Measurements from ENCODE around the gene RPUSD4.

RPUSD4 gene

DNA sequence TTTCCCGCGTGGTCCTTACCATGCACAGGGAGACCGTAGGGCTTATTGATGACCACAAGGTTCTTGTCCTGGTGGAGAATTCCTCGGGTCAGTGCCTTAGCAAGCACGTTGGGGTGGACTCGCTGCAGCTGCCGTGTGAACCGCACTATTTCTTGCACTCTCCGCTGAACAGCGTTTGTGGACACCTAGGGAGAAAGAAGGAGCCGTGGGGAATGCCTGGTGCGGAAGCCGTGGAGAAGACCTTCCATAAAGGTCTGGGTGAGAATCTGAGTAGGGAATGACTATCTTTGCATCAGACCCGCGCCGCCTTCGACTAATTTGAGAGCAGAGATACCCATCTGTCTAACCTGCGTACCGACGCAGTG lies 597 bp downstream of the RPUSD4 start:
- no peak for DNase-seq

DNA sequence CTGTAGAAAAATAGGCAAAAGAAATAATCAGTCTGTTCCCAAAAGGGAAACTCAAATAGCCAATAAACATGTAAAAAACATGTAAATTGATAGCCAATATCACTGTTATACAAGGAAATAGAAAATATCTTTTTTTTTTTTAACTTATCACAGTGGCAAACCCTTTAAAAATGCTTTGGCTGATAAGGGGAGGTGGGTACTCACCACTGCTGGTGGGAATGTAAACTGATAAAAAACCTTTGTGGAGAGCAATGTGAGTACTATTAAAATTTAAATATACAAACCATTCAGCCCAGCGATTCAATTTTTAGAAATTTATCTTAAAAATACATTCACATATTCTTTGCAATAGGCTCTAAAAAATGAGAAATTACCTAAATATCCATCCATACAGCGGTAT lies 3.6 kb downstream of the RPUSD4 start:
- DNase-seq = no peak

DNA sequence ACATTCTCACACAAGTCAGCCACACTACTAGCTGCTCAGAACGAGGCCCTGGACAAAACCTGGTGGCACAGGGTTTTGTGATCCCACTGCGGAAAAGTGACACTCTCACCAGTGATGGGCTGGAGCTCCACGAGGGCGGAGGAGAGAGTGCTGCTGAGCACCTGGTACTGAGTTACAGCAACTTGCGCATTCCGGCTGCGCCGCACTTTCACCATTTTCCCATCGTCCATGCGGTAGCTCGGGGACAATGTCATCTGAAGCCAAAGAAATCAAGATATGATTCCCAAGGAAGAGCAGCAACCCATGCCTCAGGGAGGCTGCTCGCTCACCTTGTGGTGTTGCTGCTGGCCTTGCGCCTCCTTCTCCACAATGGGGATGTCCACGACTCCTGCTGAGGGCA lies 6.1 kb downstream of the RPUSD4 start:
- no peak for DNase-seq

DNA sequence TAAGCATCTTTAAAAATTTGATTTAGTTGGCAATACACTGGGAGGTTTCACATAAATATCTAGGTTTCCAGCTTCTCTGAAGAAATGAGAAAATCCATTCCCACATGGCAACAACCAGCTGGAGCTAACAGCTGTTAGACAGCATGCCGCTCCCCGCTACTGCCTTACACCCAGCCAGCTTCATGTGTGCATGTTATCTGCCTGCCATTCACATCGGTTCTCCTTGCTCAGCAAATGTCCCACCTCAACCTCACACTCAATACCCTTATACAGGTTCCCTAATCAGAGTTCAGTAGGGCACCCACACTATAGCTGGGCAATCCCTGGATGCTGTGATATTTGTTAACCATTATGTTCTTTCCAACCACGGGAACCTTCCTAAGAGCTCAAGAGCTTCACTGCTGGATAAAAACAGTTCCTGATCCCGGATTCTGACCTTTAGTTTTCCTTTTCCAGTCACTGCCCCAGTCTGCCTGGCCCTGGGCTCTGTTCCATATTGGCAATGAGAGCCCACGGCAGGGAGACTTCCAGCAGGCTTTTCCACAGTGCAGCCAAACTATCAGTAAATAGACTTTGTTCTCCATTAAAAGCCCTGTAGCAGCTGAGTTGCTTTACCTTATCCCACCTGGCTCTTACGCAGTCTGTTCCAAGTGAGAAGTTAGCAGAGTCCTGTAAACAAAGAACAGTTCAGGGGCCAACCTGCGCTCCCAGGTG lies 8.6 kb downstream of the RPUSD4 start:
- no peak for DNase-seq

DNA sequence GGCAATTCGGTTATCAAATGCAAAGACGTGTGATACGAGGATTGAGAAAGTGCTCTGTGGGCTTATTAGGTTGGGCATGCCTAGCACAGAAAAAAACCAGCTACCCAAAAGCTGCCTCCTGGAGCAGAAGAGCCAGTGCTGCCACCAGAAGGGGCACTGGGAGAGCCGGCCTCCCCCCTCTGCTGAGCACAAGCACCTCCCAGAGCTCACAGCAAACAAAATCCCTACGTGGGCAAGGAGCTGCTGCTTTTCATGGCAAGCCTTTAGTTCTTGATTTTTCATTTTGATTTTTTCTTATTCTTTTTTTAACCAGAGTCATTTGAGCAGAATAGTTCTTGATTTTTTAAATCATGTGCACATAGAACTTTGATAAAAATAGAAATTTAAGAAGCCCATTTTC lies 12.8 kb downstream of the RPUSD4 start:
- no peak for DNase-seq

DNA sequence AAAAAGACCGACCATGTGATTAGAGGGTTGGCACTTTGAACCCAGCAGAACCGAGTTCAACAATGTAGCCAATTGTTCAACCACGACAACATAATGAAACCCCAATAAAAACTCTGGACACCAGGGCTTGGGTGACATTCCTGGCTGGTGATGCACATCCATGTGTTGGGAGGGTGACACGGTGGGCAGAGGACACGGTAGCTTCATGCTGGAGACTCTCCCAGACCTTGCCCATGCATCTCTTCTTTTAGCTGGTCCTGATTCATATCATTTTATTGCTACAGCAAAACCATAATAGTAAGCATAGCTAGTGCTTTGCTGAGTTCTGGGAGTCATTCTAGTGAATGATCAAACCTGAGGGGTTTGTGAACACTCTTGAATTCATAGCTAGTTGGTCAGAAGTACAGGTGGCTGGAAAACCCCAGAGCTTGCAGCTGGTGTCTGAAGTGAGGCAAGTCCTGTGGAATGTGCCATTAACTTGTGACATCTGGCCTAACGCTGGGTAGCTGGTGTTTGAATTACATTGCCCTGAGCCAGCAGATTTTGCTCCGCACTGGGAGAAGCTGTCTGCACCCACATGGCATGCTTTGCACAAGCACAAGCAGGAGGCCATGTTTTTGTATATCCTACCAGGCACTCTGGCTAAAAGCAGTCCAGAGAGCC lies 14.0 kb downstream of the RPUSD4 start:
- no peak for DNase-seq

DNA sequence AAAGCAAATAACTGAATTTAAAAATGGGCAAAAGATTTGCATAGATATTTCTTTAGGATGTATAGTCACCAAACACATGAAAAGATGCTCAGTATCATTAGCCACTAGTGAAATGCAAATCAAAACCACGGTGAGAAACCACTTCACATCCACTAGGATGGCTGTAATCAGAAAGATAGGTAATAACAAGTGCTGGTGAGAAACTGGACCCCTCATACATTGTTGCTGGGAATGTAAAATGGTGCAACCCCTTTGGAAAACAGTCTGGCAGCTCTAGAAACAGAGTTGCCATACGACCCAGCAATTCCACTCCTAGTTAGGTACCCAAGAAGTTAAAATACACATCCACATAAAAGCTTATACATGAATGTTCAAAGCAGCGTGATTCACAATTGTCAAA lies 16.3 kb downstream of the RPUSD4 start:
- no peak for DNase-seq

DNA sequence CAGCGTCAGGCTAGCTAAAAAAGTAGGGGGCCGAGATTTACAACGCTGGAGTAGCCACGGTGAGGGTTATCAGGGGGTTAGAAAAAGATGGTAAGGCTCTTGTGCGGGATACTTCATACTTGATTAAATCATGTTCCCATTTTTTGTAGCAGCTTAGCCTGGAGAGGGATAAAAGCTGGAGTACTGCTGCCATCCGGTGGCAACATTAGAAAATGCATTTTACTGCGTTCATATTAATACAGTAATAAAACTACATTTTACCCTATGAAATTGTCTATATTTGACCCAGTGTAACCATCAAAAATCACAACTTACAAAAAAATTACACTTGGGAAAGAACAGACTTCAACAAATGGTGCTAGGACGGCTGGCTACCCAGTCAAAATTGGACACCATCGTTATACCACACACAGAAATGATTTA lies 17.3 kb downstream of the RPUSD4 start:
- peak; percentile 26 for DNase-seq

DNA sequence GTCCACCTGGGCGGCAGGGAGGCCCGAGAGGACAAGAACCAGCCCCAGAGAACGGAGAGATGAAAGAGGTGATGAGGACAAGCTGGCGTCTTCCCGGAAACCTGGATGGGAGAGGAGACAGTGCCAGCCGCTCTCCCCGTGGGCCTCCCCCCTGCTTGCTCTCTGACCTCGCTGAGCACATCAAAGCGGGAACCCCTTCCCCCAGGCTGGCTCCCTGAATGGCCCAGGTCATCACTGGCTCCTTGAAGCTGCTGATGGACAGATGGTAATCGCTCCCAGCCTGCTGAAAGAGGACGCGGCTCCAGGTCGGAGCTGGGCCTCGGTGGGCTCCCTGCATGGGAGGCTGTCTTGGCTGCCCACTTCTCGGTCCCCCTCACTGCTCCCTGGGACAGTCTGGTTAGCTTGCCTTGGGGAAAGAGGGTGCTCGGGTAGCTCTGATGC lies 18.4 kb downstream of the RPUSD4 start:
- DNase-seq = no peak

DNA sequence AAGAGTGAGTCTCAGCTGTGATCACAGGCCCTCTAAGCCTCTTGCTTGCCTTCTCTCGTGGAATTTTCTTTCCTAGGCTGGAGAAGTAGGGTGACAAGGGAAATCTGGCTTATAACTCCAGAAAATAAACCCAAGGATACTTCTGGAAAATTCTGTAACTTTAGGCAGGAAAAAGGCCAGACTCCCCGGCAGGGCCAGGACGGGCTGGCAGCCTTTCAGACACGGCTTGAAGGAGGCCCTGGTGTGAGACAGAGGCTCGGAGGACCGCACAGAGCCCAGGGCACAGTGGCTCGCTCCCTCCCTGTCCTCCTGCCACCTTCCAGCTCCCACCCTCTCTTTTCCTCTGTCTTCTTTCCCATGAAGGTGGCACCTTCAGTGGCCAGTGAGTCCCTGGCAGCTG lies 19.1 kb downstream of the RPUSD4 start:
- no peak for DNase-seq

DNA sequence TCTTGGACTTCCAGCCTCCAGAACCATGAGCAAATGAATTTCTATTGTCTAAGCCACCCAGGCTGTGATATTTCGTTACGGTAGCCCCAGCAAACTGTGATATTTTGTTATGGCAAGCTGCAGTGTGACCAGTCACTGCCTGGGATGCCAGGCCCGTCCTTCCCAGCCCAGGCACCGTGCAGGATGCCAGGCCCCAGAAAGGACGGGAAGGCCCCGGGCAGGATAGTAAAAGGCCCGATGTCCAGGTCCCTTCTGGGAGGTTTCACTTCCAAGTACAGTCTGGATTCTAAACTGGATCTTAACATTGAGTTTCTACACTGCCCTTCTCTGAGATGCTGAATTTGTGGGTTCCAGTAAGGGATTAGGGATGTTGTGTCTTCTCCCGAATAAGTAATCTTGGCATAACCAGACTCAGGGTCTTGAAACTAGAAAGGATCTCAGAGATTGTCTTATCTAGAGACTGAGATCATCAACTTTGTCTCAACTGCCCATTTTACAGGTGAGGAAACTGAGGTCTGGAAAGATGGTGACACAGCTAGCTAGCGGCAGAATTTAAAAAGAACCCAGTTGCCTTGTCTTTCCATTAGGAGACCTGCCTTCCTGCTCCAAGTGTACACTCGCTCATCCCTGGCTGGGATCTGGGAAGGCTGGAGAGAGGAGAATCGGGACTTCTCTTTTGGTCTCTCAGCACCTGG lies 19.9 kb downstream of the RPUSD4 start:
- DNase-seq = no peak

DNA sequence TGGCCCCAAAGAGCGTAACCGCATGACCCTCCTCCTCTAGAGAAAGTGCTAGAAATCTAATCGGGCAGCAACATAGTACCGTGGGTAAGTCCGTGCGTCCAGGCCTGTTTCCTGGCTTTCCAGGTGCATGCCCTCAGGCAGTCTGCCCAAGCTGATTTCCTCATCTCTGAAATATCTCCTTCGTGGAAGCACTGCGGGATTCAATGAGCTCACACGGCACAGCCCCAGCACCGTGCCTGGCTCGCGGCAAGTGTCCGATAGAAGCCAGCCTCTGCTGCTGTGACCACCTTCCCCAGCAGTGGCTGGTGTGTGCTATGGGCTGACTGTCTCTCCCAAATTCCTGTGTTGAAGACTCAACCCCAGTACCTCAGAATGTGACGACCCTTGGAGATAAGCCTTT lies 20.7 kb downstream of the RPUSD4 start:
- no peak for DNase-seq

DNA sequence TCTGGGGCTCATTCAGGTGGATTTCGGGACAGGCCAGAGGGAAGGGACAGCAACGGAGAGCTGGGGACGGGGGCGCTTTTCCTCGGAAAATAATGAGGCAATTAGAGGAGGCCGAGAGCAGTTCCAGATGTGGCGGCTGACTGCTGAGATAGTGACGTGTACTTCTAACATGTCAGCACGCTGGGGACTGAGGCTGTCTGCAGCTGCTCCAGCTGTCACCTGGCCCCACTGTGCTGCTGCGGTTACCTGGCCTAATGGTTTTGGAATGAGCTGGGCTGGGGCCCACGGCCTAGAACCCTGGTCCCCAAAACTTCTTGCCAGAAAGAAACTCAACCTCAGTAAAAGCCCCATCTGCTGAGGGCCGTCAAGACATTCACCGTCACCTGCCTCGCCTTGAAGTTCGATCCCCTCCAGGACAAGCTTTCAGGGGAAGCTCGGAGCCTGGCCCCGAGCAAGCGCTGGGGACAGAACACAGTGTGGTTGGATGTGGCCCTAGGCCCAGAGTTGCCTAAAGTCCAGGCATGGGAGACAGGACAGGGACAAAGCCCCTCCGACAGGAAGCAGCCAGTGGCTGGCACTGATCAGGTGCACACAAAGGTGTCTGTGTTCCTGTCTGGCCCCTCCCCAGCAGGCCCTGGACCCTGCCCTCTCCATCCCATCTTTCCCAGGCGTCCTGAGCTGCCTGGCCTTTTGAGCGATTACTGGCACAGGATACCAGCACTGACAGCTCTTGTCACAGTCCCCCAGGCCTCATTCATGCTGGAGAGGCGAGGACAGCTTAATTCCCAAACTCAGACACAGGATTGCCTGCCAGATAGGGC lies 22.1 kb downstream of the RPUSD4 start:
- no peak for DNase-seq

DNA sequence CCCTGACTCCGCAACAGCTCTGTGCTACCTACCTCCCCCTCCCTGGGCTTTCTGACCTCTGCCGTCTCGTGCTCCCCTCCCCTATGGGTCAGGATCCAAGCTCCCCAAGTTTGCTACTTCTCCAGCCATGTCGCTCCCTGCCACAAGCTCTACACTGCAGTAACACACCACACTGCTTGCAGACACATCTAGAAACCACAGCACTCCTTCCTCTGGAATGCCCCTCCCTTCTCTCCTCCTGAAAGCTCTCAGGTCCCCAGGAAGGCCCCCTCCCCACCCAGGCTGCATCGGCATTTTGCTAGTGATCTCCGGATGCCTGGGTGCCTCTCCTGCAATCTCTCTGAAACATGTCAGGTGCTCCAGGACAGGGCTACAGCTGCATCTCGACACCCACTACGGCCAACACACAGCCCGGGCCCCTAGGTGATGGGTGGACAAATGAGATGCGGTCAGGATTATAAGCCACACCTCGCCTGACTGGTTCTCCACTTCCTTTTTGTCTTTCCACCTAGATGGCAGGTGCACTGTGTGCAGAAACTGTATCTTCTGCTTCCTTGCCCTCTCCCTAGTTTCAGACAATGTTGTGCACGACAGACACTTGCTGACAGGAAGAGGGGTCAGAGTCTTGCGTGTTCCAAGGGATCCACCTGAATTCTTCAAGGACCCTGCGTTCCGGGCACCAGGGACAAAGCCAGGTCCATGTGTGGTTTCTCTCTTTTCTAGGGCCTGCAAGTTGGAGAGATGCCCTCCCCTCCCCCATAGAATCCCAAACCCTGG lies 22.9 kb downstream of the RPUSD4 start:
- DNase-seq = no peak

DNA sequence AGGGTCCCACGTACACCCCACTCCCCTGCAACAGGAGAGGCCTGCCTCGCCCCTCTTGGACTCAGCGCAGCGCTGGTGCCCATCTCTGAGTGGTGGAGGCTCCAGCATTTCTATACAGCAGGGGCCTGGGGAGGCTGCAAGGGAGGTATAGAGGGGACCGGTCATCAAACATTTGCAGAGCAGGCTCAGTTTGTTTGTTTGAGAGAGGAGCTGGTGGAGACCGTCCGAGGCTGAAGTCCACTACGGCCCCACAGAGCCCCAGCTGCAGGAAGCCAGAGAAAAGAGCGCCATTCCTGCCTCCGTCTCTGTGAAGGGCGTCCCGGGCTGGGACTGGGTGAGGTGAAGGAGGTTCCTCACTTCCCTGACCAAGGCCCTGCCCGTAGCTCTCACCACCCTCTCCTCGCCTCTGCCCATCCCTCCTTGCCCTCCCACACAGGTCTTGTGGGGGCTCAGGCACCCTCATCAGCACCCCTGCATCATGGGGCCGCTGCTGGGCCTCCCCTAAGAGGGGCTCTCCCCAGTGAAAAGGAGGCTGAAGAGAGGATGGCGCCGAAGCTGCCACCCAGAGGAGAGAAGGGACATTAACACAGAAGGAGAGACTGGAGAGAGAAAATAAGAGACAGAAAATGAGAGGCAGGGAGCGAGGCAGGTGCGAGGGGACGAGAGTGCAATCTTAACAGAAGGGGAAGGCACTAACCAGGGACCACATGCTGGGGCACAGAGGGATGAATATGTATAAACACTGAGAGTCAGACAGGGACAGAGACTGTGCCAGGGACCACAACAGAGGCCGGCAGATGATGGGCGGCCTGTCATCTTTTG lies 24.5 kb downstream of the RPUSD4 start:
- no peak for DNase-seq

DNA sequence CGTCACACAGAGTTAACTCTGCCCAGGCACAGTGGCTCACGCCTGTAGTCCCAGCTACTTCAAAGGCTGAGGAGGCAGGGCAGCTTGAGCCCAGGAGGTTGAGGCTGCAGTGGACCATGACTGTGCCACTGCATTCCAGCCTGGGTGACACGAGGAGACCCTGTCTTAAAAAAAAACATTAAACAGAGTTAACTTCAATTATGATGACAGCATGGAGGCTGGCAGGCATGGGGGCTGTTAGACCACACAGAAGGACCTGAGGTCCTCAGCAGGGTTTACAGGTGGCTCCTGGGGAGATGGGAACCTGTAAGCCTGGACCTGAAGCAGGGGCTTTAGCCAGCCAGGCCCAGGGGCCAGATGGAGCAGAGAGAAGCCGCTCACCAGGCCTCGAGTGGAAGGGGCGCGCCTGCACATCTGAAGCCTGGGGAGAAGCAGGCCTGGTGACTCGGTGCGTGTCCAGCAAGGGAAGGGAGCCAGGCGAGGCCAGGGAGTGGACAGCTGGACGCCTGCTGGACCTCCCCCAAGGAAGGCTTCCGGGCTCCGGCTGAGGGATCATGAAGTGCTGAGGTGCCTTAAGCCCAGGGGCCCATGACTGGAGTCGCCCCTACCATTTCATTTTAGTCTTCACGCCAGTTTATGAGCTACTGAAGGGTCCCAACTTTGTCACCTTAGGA lies 25.3 kb downstream of the RPUSD4 start:
- DNase-seq = no peak

DNA sequence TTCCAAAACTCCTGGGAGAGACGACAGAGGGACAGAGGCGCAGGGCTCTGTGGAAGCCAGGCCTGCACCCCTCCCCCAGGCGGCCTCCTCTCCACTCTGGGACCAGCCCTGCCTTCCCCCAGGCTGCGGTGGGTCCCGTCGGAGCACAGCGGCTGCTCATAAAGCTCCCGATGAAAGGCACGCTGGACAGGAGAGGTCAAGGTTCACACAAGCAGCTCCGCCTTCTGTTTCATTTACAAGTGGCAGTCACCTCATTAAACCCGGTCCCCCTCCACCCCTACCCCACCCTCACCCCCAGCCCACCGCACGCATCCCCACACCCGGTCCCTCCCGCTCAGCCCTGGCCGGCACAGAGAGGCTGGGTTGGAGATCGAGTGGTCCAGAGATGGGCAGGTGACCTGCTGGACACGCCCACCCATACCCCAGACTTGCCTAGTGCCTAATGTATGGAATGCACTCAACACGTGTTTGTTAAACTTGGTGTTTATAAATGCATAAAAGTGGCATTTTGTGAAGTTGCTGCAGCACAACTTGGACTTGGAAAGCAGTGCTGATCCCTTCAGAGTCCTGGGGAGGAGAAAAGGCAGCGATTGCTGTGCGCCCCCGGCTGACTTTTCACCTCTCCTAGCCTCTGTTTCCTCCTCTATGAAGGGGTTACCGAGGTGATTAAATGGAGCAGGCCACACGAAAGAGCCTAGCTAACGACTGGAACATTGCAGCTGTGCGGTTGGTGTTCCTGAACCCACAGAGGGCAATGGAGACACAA lies 26.0 kb downstream of the RPUSD4 start:
- no peak for DNase-seq

DNA sequence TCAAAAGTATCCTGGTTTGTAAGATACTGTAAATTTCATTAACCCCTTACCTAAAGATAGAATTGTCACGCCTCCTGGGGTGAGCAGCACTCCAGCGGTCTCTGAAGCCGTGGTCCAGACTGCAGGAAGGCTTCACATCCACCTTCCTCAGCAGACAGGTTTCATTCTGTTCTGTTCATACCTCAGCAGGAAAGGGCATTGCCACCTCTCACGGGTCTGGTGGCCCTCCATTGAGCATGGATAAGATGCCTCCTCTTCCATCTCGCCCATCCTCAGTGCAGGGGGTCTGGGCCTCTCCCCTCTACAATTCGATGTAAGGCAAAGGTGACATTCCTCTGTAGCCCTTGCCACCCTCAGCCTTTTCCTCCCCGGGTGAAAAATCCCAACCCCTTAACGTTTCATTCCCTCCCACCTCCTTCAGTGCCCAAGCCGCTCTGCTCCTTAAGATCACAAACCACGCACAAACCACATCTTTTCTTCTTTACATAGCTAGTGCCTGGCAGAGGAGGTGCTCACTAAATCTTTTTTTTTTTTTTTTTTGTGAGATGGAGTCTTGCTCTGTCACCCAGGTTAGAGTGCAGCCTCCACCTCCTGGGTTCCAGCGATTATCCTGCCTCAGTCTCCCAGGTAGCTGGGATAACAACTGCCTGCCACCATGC lies 28.5 kb downstream of the RPUSD4 start:
- DNase-seq = no peak

DNA sequence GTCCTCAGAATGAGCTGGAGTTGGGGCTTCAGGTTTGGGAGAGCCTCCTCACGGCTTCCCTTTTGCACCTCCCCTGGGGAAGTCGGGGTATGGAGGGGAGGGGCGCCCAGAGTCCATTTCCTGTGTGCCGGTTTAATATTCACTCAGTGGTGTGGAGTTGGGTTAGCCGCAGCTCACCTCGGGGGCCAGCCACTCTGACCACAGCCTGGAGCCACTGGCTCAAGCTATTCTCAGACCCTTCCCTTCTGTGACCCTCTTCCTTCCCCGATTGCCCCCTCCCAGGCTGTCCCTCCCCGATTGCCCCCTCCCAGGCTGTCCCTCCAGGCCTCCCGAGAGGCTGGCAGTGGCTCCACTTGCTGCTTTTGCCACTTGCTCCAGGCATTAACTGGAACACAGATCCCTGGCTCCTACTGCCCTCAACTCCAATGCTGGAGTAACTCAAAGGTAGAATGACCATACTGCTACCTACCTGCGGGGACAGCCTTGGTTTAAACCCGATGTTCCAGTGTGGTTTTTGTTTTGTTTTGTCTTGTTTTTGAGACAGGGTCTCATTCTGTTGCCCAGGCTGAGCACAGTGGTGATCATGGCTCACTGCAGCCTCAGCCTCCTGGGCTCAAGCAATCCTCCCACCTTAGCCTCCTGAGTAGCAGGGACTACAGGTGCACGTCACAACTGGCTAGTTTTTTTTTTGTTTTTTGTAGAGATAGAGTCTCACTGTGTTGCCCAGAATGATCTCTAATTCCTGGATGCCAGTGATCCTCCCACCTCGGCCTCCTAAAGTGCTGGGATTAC lies 29.3 kb downstream of the RPUSD4 start:
- DNase-seq = no peak

Data from MV-4-11 (cell line).